ES-I3 (cell line): ENCODE data around the gene MXRA7.
A peak's percentile ranks its signal among the peaks of the same experiment; 100 is the strongest.

ENCODE experiments used
- H3K36me3 ChIP-seq: 2 replicates; pipeline ENCODE4 v1.6.1; 2013; ENCODE audit warnings: mild to moderate bottlenecking, low read length, control low read depth, moderate library complexity; ENCODE audit not compliant: insufficient read depth
- H3K4me1 ChIP-seq: 2 replicates; pipeline ENCODE4 v1.6.1; 2013; ENCODE audit warnings: mild to moderate bottlenecking, control low read depth, low read length; ENCODE audit not compliant: insufficient read depth
- H3K9ac ChIP-seq: 2 replicates; pipeline ENCODE4 v1.6.1; 2013; ENCODE audit warnings: low read depth, mild to moderate bottlenecking, low read length, moderate library complexity
- H3K9me3 ChIP-seq: 2 replicates; pipeline ENCODE4 v1.6.1; 2013; ENCODE audit warnings: mild to moderate bottlenecking, low read length, moderate library complexity; ENCODE audit not compliant: control insufficient read depth, insufficient read depth

Gene MXRA7

DNA sequence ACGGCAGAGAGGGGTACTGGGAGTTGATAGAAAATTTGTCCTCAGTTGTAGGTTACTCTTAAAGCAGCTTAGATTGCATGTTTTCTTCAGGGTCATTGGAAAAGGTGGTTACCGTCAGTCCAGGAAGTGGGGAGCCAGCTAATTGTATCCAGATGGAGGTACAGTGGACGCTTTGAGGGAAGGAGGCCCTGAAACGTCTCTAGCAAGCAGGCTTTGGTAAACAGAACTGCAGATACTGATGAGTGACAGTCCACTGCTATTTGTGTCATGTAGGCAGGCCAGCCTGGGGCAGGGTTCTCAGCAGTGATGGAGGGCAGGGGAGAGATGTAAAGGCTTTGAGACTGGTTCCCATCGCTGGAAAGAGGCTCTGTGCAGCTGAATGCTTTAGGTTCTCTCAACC, 37.0 kb downstream of the MXRA7 start:
- Histone ChIP-seq H3K9me3 (no peaks in the 10 kb centered on the region), H3K36me3 (no peaks in the 10 kb centered on the region), H3K4me1 (peaks cover 12% of the 10 kb centered on the region), H3K9ac (no peak overlapping the region)

DNA sequence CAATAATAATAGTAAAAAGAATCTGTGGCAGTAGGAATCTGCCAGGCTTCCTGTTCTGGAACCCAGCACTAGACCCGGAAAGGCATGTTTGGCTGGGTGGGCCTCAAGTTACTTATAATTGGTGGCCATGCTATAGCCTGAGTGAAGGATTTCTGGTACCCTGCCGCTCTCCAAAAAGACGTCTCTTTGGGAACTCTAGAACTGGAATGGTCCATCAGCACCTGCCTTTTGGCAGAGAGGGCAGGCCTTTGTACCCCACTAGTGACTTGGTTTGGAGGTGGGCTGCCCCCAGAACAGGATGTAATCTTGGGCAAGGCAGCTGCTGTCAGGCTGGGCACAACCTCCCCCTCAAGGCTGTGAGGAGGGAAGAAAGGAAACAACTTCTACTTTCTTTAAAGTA, 37.9 kb downstream of the MXRA7 start:
- H3K4me1 ChIP-seq = peaks cover 15% of the 10 kb centered on the region

GRCh38 chr17:76672270-76672851, 38.4 kb downstream of the MXRA7 start:
- peaks cover 18% of the 10 kb centered on the region for H3K4me1 ChIP-seq
- H3K9ac ChIP-seq = peak overlapping the region; percentile 83
- H3K36me3 ChIP-seq = no peaks in the 10 kb centered on the region
- no peaks in the 10 kb centered on the region for H3K9me3 ChIP-seq

More for the DNA sequence above, 37.9 kb downstream of the MXRA7 start:
- no peaks in the 10 kb centered on the region for H3K9me3 ChIP-seq
- no peaks in the 10 kb centered on the region for H3K36me3 ChIP-seq
- no peak overlapping the region for H3K9ac ChIP-seq

GRCh38 chr17:76671912-76672262, 38.9 kb downstream of the MXRA7 start:
- peak overlapping the region; percentile 83 for H3K9ac ChIP-seq
- H3K4me1 ChIP-seq = peaks cover 18% of the 10 kb centered on the region
- no peaks in the 10 kb centered on the region for H3K36me3 ChIP-seq
- no peaks in the 10 kb centered on the region for H3K9me3 ChIP-seq

- H3K36me3 ChIP-seq = no peaks in the 10 kb centered on the region
- peaks cover 18% of the 10 kb centered on the region for H3K4me1 ChIP-seq
- peak overlapping the region; percentile 83 for H3K9ac ChIP-seq
- H3K9me3 ChIP-seq = no peaks in the 10 kb centered on the region
These were observed 39.4 kb downstream of the MXRA7 start for GRCh38 chr17:76671123-76671911.

- no peaks in the 10 kb centered on the region for H3K36me3 ChIP-seq
- no peaks in the 10 kb centered on the region for H3K9me3 ChIP-seq
- H3K4me1 ChIP-seq = peaks cover 18% of the 10 kb centered on the region
- peak overlapping the region; percentile 77 for H3K9ac ChIP-seq
These were observed 40.0 kb downstream of the MXRA7 start for GRCh38 chr17:76670718-76671122.

DNA sequence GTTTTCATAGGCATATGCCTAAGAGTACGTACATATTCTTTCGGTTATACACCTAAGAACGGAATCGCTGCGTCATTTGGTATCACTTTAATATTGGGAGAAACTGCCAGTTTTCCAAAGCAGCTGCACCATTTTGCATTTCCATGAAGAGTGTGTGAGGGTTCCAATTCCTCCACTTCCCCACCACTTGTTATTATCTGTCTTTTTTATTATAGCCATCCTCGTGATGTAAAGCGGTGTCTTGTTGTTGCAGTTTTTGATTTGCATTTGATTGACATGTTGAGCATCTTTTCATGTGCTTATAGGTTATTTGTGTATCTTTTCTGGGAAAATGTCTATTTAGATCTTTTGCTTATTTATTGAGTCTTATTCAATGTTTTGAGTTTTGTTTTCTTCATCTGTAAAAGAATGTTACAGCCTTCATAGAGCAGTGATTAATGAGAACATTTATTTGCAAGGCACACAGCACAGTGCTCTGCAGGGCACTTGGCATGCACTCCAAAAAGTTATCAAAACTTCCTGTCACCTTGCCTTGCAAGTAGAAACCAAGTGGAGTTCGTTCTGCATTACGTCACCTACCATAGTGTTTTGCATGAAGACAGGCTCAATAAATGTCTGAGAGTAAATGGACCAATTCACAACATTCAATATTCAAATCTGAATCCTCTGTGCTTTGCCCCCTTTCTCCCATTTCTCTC, 40.6 kb downstream of the MXRA7 start:
- Histone ChIP-seq H3K36me3 (no peaks in the 10 kb centered on the region), H3K4me1 (peaks cover 18% of the 10 kb centered on the region), H3K9ac (no peak overlapping the region), H3K9me3 (no peaks in the 10 kb centered on the region)

DNA sequence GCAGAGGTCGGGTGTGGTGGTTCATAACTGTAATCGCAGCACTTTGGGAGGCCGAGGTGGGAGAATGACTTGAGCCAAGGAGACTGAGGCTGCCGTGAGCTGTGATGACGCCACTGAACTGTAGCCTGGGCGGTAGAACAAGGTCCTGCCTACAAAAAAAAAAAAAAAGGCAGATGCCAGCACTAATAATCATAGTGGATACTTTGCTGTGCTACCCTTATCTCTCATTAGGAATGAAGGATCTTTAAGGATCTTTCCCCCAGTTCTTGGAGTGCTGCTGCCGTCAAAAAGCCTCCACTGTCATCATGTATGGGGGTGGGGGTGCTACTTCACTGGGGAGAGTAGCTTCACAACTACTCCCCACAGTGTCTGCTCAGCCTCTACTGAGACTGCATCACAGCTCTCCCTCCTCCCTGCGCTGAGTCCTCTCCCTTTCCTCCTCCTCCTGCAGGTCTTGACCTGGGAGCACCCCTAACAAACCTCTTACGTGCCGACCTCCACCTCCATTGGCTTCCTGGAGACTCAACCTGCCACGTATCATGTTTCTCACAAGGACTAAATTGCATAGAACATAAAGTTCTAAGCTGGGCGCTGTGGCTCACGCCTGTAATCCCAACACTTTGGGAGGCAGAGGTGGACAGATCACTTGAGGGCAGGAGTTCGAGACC, 42.8 kb downstream of the MXRA7 start:
- peaks cover 18% of the 10 kb centered on the region for H3K4me1 ChIP-seq
- H3K9ac ChIP-seq = no peak overlapping the region
- no peaks in the 10 kb centered on the region for H3K9me3 ChIP-seq
- H3K36me3 ChIP-seq = no peaks in the 10 kb centered on the region

DNA sequence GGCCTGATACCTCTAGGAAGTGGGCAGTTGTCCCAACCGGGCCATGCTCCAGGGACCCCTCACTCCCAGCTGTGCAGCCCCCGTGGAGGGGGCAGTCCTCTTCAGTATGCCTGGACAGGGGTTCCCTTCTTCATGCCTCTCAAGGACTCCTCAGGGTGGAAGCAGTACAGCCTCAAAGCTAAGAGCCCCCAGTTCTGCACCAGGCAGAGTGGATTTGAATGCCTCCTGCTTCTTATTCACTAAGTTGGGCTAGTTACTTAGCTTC, 43.3 kb downstream of the MXRA7 start:
- Histone ChIP-seq H3K9me3 (no peaks in the 10 kb centered on the region), H3K4me1 (peaks cover 18% of the 10 kb centered on the region), H3K9ac (no peak overlapping the region), H3K36me3 (no peaks in the 10 kb centered on the region)

GRCh38 chr17:76660656-76661042, 50.1 kb downstream of the MXRA7 start:
- Histone ChIP-seq H3K9ac (no peak overlapping the region), H3K9me3 (no peaks in the 10 kb centered on the region), H3K36me3 (no peaks in the 10 kb centered on the region), H3K4me1 (no peaks in the 10 kb centered on the region)

GRCh38 chr17:76659928-76660655, 50.7 kb downstream of the MXRA7 start:
- Histone ChIP-seq H3K4me1 (no peaks in the 10 kb centered on the region), H3K9me3 (no peaks in the 10 kb centered on the region), H3K9ac (no peak overlapping the region), H3K36me3 (no peaks in the 10 kb centered on the region)

DNA sequence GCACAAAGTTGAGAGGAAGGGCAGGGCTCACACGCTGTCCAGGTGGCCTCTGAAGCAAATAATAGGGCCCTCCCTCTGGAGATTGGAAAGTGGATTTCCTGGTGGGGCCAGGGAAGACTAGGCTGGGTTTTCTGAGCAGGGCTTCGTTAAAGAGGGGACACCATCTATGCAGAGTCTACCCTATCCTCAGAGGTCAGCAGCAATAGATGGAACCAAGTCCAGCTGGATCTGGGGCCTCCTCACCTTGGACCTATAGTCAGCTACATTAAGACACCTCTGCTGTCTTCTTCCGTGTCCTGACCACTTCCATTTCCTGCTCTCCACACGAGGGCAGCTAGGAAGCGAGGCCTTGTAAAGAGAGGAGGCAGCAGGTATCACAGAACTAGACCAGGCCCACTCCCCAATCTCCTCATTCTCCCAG, 52.5 kb downstream of the MXRA7 start:
- H3K36me3 ChIP-seq = no peaks in the 10 kb centered on the region
- H3K4me1 ChIP-seq = no peaks in the 10 kb centered on the region
- H3K9ac ChIP-seq = no peak overlapping the region
- H3K9me3 ChIP-seq = no peaks in the 10 kb centered on the region

DNA sequence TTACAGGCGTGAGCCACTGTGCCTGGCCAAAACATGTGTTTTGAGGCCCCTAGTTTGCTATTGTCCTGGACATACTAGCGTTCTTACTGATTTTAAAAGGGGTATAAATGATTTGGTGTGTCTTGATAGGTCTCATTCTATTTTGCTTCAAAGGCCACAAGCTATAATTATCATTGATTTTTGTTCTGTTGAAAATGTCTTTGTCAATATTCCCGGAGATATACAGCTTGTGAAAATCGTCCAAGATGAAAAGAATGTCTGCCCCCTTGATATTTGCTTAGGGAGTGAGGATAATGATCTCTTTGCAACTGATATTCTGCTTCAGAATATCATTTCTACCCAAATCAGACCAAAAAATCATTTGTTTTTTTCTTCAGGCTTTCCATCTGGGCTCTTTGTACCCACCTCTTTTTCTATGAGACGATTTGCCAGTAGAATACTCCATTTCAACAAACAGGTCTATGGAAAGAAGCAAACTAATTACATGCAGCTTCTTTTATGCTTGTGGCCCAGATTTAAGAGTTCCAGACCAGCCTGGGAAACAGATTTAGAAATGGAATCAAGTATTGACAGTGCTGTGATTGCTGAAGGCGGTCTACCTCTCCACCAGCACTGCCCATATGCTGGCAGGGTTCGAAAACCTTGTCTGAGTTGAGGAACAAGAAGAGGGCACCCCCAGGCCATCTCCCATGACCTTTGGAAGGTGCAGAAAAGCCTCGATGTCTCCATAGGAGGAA, 53.1 kb downstream of the MXRA7 start:
- no peaks in the 10 kb centered on the region for H3K36me3 ChIP-seq
- no peaks in the 10 kb centered on the region for H3K9me3 ChIP-seq
- no peaks in the 10 kb centered on the region for H3K4me1 ChIP-seq
- H3K9ac ChIP-seq = no peak overlapping the region

- no peaks in the 10 kb centered on the region for H3K36me3 ChIP-seq
- no peak overlapping the region for H3K9ac ChIP-seq
- no peaks in the 10 kb centered on the region for H3K4me1 ChIP-seq
- peaks cover 6% of the 10 kb centered on the region; the same call in 1 of the 2 replicates for H3K9me3 ChIP-seq
These were observed 56.4 kb downstream of the MXRA7 start for GRCh38 chr17:76654408-76654807.
